Mesodermal cell (in vitro differentiated cells): ENCODE results near the gene KCNJ8.
"Not testable (repeated sequence)": the region's sequence is repeated elsewhere in the genome, so short reads cannot be mapped to it uniquely, and the experiment has no call there.

Experiments
- H3K27ac ChIP-seq: 2 replicates; pipeline ENCODE4 v1.7.0; 2013; ENCODE audit warnings: mild to moderate bottlenecking, low read depth, low read length, moderate library complexity; ENCODE audit not compliant: severe bottlenecking
- H3K36me3 ChIP-seq: 2 replicates; pipeline ENCODE4 v1.7.1; 2013; ENCODE audit warnings: mild to moderate bottlenecking, low read length, moderate library complexity; ENCODE audit not compliant: control insufficient read depth, insufficient read depth
- H3K4me1 ChIP-seq: one replicate; pipeline ENCODE4 v1.7.1; 2013; ENCODE audit warnings: mild to moderate bottlenecking, low read length; ENCODE audit not compliant: insufficient read depth, control insufficient read depth, poor library complexity, severe bottlenecking
- H3K4me3 ChIP-seq: 2 replicates; pipeline ENCODE4 v1.7.0; 2013; ENCODE audit warnings: low read length, control low read depth, mild to moderate bottlenecking; ENCODE audit not compliant: insufficient read depth, poor library complexity, severe bottlenecking; ENCODE audit errors: extremely low read depth
- H3K9me3 ChIP-seq: 2 replicates; pipeline ENCODE4 v1.7.1; 2013; ENCODE audit warnings: mild to moderate bottlenecking, low read length, moderate library complexity; ENCODE audit not compliant: control insufficient read depth
- WGBS, 2 experiments: methylation state at CpG; one replicate each; pipeline ENCODE4 v1.1.5; 2013; ENCODE audit warnings: missing lambda C conversion rate in 2 of 2; ENCODE audit not compliant: insufficient coverage in 2 of 2; 5-methylcytosine and 5-hydroxymethylcytosine counted together

The KCNJ8 gene

DNA sequence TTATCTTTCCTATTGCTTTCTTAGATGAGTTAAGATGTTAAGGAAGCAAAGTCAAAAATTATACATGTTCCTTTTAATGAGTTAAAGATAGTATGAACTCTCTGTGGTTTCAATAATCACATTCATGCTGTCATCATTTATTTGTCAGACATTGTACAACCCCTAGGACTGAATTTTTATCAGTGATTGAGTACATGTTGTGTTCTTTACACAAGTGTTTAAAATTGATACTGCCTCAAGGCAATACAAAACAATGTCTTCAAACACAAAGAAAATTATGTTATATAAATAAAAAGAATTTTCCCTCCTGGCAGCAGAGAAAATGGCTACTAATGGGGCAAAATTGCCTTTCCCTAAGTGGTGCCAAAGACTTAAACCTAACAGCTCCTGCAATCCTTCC, 34.6 kb upstream of the KCNJ8 start:
- Histone ChIP-seq H3K36me3 (no peaks in the 10 kb centered on the region), H3K4me3 (no peak overlapping the region), H3K27ac (no peak overlapping the region), H3K4me1 (no peaks in the 10 kb centered on the region), H3K9me3 (no peaks in the 10 kb centered on the region)

DNA sequence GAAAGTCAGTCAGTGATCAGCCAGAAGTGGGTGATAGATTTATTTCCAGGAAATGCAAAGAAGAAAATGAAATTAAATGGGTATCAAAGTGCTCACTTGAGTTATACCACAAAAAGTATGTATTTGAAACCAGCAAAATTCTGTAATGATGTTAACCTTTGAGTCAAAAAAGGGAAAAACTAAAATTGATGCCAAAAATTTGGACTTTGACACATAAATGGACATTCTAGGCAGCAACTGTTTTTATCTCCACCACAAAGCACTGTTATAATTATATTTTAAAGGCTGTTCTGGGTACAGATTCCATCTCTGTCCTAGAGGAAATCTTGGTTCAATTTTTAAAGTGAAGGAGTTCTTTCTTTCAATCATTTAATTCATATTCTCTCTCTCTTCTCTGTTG, 31.7 kb upstream of the KCNJ8 start:
- Histone ChIP-seq H3K27ac (no peak overlapping the region), H3K36me3 (no peaks in the 10 kb centered on the region), H3K4me3 (no peak overlapping the region), H3K4me1 (no peaks in the 10 kb centered on the region), H3K9me3 (no peaks in the 10 kb centered on the region)

- H3K9me3 ChIP-seq: no peaks in the 10 kb centered on the region
- WGBS, 2 experiments: 100% methylated on average over 1 to 4 of the region's 4 CpGs
- H3K27ac ChIP-seq: no peak overlapping the region
- H3K4me1 ChIP-seq: no peaks in the 10 kb centered on the region
- no peak overlapping the region for H3K4me3 ChIP-seq
- H3K36me3 ChIP-seq: no peaks in the 10 kb centered on the region
Observed at GRCh38 chr12:21801522-21802288, 27.2 kb upstream of the KCNJ8 start.

- Histone ChIP-seq H3K27ac (no peak overlapping the region), H3K36me3 (no peaks in the 10 kb centered on the region), H3K9me3 (no peaks in the 10 kb centered on the region), H3K4me1 (no peaks in the 10 kb centered on the region), H3K4me3 (no peak overlapping the region)
- no CpG with 5 or more reads among the region's 1 CpG for WGBS, 2 experiments
Observed at GRCh38 chr12:21800011-21800410, 25.5 kb upstream of the KCNJ8 start.

GRCh38 chr12:21797539-21797938, 23.0 kb upstream of the KCNJ8 start:
- no peaks in the 10 kb centered on the region for H3K4me1 ChIP-seq
- H3K9me3 ChIP-seq: no peaks in the 10 kb centered on the region
- no peak overlapping the region for H3K4me3 ChIP-seq
- WGBS, 2 experiments: 80% methylated on average over 1 of the region's 1 CpG; no CpG with 5 or more reads in 1 of the 2 experiments
- H3K27ac ChIP-seq: no peak overlapping the region
- no peaks in the 10 kb centered on the region for H3K36me3 ChIP-seq

DNA sequence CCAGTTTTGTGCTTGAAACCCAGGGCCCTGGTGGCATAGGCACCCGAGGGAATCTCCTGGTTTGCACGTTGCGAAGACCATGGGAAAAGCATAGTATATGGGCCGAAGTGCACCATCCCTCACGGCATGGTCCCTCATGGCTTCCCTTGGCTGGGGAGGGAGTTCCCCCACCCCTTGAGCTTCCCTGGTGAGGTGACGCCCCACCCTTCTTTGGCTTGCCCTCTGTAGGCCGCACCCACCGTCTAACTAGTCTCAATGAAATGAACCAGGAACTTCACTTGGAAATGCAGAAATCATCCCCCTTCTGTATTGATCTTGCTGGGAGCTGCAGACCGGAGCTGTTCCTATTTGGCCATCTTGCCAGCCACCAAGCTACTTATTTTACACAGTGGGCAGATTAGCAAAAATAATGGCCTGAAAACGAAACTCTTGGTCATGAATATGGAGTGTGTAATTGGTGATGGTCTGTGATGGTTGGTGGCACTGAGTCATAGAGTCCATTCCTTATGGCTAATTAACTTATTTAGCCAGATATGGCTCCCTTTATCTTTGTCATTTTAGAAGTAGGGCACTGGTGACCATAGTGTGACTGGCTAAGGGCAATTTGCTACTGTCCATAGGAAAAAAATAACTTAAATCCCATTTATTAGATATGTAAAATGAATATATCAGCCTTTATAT, 21.3 kb upstream of the KCNJ8 start:
- H3K4me3 ChIP-seq: no peak overlapping the region
- H3K9me3 ChIP-seq: no peaks in the 10 kb centered on the region
- 93 to 98% methylated on average over 9 of the region's 10 CpGs for WGBS, 2 experiments
- no peak overlapping the region for H3K27ac ChIP-seq
- H3K4me1 ChIP-seq: no peaks in the 10 kb centered on the region
- no peaks in the 10 kb centered on the region for H3K36me3 ChIP-seq

- not testable (repeated sequence) for H3K27ac ChIP-seq, H3K9me3 ChIP-seq, H3K4me3 ChIP-seq, H3K36me3 ChIP-seq, H3K4me1 ChIP-seq
- WGBS, 2 experiments: 82 to 87% methylated on average over 7 to 8 of the region's 8 CpGs
Observed at GRCh38 chr12:21794807-21795595, 20.5 kb upstream of the KCNJ8 start.

GRCh38 chr12:21789687-21790086, 15.2 kb upstream of the KCNJ8 start:
- H3K9me3 ChIP-seq, H3K36me3 ChIP-seq, H3K4me3 ChIP-seq, H3K27ac ChIP-seq, H3K4me1 ChIP-seq: not testable (repeated sequence)
- no CpG with 5 or more reads among the region's 4 CpGs for WGBS, 2 experiments

GRCh38 chr12:21788089-21788983, 13.8 kb upstream of the KCNJ8 start:
- no peaks in the 10 kb centered on the region for H3K9me3 ChIP-seq
- H3K4me3 ChIP-seq: no peak overlapping the region
- no peaks in the 10 kb centered on the region for H3K4me1 ChIP-seq
- H3K36me3 ChIP-seq: no peaks in the 10 kb centered on the region
- no peak overlapping the region for H3K27ac ChIP-seq
- WGBS, 2 experiments: 60 to 100% methylated on average over 1 to 2 of the region's 7 CpGs

DNA sequence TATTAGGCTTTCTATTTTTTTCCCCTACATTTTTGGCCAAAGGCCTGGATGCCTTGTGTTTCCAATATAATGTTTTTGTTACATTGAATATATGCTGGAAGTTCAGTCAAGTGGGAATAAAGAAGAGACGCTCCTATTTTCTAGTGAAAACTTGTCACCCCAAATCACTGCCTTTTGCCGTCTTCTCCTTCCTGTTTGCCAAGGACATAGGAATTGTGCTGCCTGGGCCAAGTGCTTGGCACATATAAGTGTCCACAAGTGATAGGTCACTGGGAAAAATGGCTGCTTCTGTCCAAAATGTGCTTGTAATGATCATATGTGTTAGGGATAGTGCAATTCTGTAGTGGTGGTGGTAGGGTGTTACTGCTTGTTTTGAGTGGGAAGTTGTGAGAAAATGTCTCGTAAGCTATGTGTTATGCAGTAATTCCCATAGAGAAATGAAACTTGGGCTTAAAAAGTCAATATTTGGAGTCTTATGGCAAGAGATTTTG, 11.6 kb upstream of the KCNJ8 start:
- Histone ChIP-seq H3K27ac (no peak overlapping the region), H3K4me1 (no peaks in the 10 kb centered on the region), H3K9me3 (no peaks in the 10 kb centered on the region), H3K36me3 (no peaks in the 10 kb centered on the region), H3K4me3 (no peak overlapping the region)
- WGBS, 2 experiments: 92 to 96% methylated on average over 3 of the region's 3 CpGs
